ENCODE data around the gene COL25A1.
"Not testable (repeated sequence)": the region's sequence is repeated elsewhere in the genome, so short reads cannot be mapped to it uniquely, and the experiment has no call there.

The COL25A1 gene

GRCh38 chr4:108941904-108942430, 360.5 kb downstream of the COL25A1 start:
- DNase-seq: no peak

- no peak for DNase-seq
Measured at GRCh38 chr4:108940634-108941033, 361.8 kb downstream of the COL25A1 start.

- no peak for DNase-seq
Measured at GRCh38 chr4:108940149-108940548, 362.3 kb downstream of the COL25A1 start.

GRCh38 chr4:108937066-108937465, 365.4 kb downstream of the COL25A1 start:
- no peak for DNase-seq

- DNase-seq: not testable (repeated sequence)
Measured at GRCh38 chr4:108933925-108934324, 368.5 kb downstream of the COL25A1 start.

GRCh38 chr4:108933046-108933445, 369.4 kb downstream of the COL25A1 start:
- no peak for DNase-seq

DNA sequence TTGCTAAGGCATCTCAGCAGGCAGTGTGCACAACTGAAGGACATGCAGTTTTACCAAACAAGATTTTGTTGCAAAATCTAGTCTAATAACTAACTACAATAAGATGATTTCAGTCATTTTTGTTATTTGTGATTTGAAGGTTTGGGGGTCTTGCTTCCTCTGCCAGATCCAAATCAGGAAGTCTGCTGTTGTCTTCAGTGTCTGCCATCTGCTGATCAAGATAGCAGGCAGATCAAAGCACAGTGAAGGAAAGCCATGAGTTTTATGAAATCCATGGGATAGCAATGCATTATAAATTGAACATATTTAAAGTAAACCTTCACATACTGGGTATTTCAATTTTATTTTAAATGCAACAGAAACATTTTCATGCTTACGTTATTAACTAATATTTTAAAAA, 370.5 kb downstream of the COL25A1 start:
- no peak for DNase-seq

DNA sequence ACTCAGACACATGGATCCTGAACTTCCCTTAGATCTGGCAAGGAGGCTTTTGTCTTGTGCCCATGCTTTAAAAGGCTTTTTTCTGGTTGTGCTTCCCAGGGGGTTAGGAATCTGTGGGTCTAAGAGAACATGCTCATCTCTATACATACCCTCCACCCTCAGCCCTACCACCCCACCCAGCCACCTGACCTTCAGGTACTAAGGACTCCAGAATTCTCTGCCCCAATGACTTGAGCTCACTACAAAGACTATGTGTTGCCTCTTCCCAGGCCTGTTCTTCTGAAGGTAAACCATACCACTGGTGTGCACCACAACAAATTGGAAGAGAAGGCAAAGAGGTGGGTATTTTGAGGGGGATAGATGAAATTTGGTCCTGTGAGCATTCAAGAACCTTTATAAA, 372.3 kb downstream of the COL25A1 start:
- DNase-seq: no peak

GRCh38 chr4:108926781-108927180, 375.7 kb downstream of the COL25A1 start:
- no peak for DNase-seq

- DNase-seq: no peak
Measured at GRCh38 chr4:108926061-108926460, 376.4 kb downstream of the COL25A1 start.

GRCh38 chr4:108922191-108922590, 380.3 kb downstream of the COL25A1 start:
- DNase-seq: no peak

DNA sequence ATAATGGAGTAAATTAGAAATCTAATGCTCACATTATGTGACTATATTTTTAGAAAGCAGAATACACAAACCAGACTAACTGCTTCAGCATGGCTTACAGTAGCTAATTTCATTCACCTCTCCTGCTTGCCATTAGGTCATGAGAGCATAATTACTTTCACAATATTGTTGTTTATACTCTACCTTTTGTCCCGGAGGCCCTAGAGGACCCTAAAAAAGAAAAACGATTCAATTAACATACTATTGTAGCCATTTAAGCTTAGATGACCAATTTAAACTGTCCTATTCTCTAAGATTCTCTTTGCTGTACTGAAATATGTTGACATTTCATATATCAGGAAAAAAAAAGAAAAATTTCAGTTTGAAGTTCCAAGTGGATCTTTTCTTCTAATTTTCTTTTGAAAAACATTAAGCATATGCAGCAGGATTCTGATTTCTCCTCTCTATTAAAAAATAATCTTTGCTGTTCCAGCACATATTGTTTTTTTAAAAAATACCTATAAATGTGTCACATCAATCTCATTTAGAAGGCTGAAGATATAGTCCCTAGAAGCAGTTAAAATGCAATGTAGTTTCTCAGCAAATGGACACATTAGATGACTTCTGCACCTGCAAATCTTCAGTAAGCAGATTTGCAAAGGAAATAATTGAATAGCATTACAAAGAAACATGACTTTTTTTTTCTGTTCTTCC, 381.9 kb downstream of the COL25A1 start:
- no peak for DNase-seq

DNA sequence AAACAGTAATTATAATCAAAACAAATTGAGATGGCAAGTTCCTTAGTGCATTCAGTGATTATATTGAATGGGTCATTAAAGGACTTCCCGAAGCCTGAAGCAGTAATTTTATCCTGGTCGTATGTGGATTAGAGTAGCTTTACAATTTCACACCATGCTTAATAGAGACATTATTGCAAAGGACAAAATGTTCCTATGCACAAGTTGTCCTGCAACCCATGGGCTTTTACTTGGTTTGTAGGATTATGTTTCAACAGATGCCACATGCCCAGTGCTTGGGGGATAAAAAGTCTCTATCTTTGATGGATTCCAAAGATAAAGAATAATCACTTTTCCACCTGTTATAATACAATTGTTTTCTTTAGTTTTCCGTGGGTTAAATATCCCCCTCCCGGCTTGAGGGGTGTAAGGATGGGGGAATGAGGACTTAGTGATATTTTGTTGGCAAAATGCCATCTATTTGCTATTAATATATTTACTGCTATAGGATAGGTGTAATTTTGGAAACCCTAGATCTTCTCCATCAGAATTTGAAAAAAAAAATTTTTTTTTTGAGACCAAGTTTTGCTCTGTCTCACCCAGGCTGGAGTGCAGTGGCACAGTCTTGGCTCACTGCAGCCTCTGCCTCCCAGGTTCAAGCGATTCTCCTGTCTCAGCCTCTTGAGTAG, 383.1 kb downstream of the COL25A1 start:
- no peak for DNase-seq

DNA sequence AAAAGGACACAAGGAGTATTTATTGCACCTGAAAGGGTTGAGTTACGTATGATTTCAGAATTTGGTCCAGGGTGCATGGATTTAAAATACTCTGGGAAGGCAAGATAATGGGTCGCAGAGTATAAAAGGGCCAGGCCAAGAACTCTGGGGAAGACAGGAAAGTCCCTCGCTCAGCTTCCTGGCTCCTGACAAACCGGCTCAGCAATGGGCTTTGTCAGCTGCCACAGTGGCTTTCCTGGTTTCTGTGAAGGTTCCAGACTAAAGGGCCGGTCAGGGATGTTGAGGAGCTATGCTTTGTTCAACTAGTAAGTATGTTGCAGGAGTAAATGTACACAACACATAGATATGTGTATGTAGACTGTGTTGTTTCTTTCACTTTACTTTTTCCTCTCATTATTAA, 385.2 kb downstream of the COL25A1 start:
- DNase-seq: no peak

- no peak for DNase-seq
Measured at GRCh38 chr4:108916638-108917037, 385.8 kb downstream of the COL25A1 start.

DNA sequence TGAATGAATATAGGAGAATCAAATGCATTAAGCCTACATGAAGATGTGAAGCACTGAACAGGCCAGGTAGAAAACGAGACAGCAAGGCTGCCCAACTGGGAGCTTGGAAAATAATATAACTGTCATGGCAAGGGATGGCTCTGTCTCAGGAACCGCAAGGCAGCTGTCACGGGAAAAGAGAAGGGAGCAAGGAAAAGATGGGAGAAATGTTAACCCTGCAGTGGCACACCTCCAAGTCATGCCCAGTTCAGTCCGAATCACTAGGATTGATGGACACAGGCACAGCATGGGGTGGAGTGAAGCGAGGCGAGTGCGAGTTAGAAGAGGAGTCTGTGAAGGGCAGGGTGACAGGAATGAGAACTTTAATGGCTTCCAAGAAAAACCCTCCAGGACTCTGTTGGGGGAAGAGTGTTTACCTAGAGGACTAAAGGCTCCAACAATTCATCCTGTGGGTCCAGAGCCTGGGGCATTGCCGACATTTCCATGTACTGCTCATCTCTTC, 395.5 kb downstream of the COL25A1 start:
- no peak for DNase-seq

DNA sequence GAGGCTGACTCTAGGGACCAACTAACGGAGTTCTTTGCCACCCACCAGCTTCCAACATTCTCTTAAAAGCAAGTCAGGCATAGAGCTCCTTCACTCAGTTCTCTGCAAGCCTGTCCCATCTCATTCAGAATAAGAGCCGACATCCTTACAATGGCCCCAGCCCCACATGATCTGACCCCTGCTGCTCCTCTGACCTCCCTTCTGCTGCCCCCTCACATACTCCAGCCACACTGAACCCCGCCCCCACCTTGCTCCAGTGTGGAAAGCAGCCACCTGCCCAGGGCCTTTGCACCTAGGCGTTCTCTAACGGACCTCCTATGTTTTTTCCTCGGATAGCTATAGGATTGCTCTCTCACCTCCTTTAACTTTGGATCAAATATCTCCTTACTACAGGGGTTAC, 396.5 kb downstream of the COL25A1 start:
- no peak for DNase-seq

GRCh38 chr4:108903464-108904221, 398.8 kb downstream of the COL25A1 start:
- no peak for DNase-seq

GRCh38 chr4:108902769-108903168, 399.7 kb downstream of the COL25A1 start:
- no peak for DNase-seq

GRCh38 chr4:108901291-108901690, 401.2 kb downstream of the COL25A1 start:
- no peak for DNase-seq

DNA sequence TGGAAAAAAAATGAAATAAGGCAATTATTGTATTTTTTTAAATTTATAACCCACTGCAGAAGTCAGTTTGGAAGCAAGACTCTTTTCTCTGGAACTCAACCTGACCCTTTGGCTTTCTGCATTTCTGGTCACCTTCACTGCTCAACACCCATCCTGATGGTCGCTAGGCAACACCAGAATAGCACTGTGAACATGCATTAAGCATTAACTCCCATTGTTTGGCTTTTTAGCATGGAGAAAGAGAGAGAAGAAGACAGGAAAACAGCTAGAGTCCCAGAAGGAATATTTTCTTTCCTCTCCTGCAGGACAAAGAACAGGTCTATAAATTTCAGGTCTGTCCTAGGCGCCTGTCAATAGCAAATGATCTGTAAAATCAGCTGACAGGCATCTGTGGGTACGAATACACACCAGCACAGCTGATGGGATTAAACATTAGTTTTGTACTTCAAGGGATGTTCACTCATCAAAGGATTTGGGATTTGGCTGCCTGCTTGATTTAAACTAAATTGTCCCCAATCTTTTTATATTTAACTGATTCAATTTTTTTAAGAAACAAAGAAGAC, 402.4 kb downstream of the COL25A1 start:
- no peak for DNase-seq

DNA sequence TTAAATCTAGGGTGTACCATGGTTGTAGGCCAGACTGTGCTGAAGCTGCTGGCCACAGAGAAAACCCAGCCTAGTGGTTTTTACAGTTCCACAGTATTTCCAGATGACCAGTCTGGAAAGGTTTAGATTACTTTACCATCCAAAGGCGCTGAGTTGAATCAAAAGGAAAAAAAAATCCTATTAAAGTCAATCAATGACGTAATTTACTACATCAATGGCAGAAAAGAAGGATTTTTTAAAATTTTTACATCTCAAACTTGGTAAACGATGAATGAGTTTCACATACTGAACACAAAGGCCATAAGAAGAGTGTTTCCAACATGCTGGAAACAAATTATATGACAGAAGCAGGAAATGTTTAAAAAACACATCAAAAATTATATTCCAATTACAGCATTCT, 409.0 kb downstream of the COL25A1 start:
- DNase-seq: no peak

GRCh38 chr4:108891896-108892590, 410.4 kb downstream of the COL25A1 start:
- DNase-seq: no peak
